NCI-H526 treated with DMSO at 0.1 percent for 48 hours (cell line): ENCODE results near the gene OR8D1.
"Not testable (repeated sequence)": the region's sequence is repeated elsewhere in the genome, so short reads cannot be mapped to it uniquely, and the experiment has no call there.

Experiments
- DNase-seq: peaks from one replicate; lab custom pipeline; 2025; lab: John Stamatoyannopoulos, UW

The OR8D1 gene

GRCh38 chr11:124285610-124286344, 28.0 kb downstream of the OR8D1 start:
- DNase-seq: peak; percentile 100

GRCh38 chr11:124278261-124278660, 35.5 kb downstream of the OR8D1 start:
- no peak for DNase-seq

- no peak for DNase-seq
Measured at GRCh38 chr11:124277804-124278203, 35.9 kb downstream of the OR8D1 start.

- DNase-seq: no peak
Measured at GRCh38 chr11:124277207-124277606, 36.5 kb downstream of the OR8D1 start.

- DNase-seq: no peak
Measured at GRCh38 chr11:124276081-124276480, 37.7 kb downstream of the OR8D1 start.

GRCh38 chr11:124274000-124274399, 39.7 kb downstream of the OR8D1 start:
- peak; percentile 26 for DNase-seq

GRCh38 chr11:124270886-124271285, 42.9 kb downstream of the OR8D1 start:
- not testable (repeated sequence) for DNase-seq

GRCh38 chr11:124265041-124265440, 48.7 kb downstream of the OR8D1 start:
- DNase-seq: not testable (repeated sequence)

GRCh38 chr11:124256076-124256475, 57.7 kb downstream of the OR8D1 start, which contains the start of gene OR8G5:
Gene OR8G5, plus strand, starts transcription at chr11:124256376. Its CDS starts 8,556 bp downstream, at chr11:124264932.
- no peak for DNase-seq
